Activated CD8-positive, alpha-beta memory T cell treated with anti-CD3 and anti-CD28 coated beads for 1 hour (primary cell): ENCODE results near the gene TRIM15.
"Not testable (repeated sequence)": the region's sequence is repeated elsewhere in the genome, so short reads cannot be mapped to it uniquely, and the experiment has no call there.

ENCODE experiments used
- DNase-seq, 2 donors: peaks; one replicate each; pipeline ENCODE4 v3.0.0-alpha.2; 2020; ENCODE audit warnings: low read depth in 1 of 2; ENCODE audit errors: extremely low read depth in 1 of 2

Gene TRIM15

GRCh38 chr6:30195951-30196350 is 32.6 kb downstream of the TRIM15 start:
- DNase-seq, result no peak

- no peak for DNase-seq
Observed at GRCh38 chr6:30196376-30196775, 33.0 kb downstream of the TRIM15 start.

GRCh38 chr6:30198166-30199084 is 35.1 kb downstream of the TRIM15 start:
- no peak for DNase-seq

- no peak for DNase-seq
Observed at GRCh38 chr6:30200551-30201281, 37.4 kb downstream of the TRIM15 start.

GRCh38 chr6:30202366-30202765 is 39.0 kb downstream of the TRIM15 start:
- no peak for DNase-seq

- no peak for DNase-seq
Observed at GRCh38 chr6:30204116-30204515, 40.8 kb downstream of the TRIM15 start.

GRCh38 chr6:30206152-30206551 is 42.8 kb downstream of the TRIM15 start:
- DNase-seq, result no peak

- DNase-seq, result no peak
Observed at GRCh38 chr6:30206799-30207618, 43.7 kb downstream of the TRIM15 start.

GRCh38 chr6:30207619-30208295 is 44.4 kb downstream of the TRIM15 start:
- no peak for DNase-seq

GRCh38 chr6:30211306-30211705 is 48.0 kb downstream of the TRIM15 start:
- DNase-seq, result no peak

- DNase-seq, result no peak
Observed at GRCh38 chr6:30211899-30212298, 48.6 kb downstream of the TRIM15 start.

- peak; percentile 89 to 93 for DNase-seq
Observed at GRCh38 chr6:30212865-30213666, 49.7 kb downstream of the TRIM15 start, which contains the start of gene TRIM26. Gene TRIM26 (minus strand): TSS chr6:30213406. CDS start chr6:30199103, 14,303 bp downstream.

GRCh38 chr6:30213667-30213956 is 50.3 kb downstream of the TRIM15 start:
- DNase-seq, result no peak

- DNase-seq, result peak; percentile 28 to 63
Observed at GRCh38 chr6:30213957-30214656, 50.8 kb downstream of the TRIM15 start.

- no peak for DNase-seq
Observed at GRCh38 chr6:30214657-30214982, 51.3 kb downstream of the TRIM15 start.

GRCh38 chr6:30216096-30216495 is 52.8 kb downstream of the TRIM15 start:
- DNase-seq, result no peak

GRCh38 chr6:30219244-30219643 is 55.9 kb downstream of the TRIM15 start:
- peak in 1 of 2 donors; percentile 25 for DNase-seq

- not testable (repeated sequence) for DNase-seq
Observed at GRCh38 chr6:30221395-30221794, 58.0 kb downstream of the TRIM15 start.

GRCh38 chr6:30221956-30222355 is 58.6 kb downstream of the TRIM15 start:
- not testable (repeated sequence) for DNase-seq
